H9 (cell line): ENCODE results near the gene CDK14. TPM values are rescaled to one million over a fixed set of nuclear protein-coding genes. Genes with fewer than 3 reads are reported as not detected.

ENCODE experiments used
- DNase-seq: peaks from one replicate; pipeline ENCODE4 v3.0.0-alpha.2; 2017
- H2AFZ ChIP-seq: one replicate; pipeline ENCODE4 v1.6.1; 2013; ENCODE audit warnings: mild to moderate bottlenecking, low read length, control low read depth, moderate library complexity
- H2AK5ac ChIP-seq: 2 replicates; pipeline ENCODE4 v1.6.1; 2013; ENCODE audit warnings: low read length, control low read depth, mixed read lengths; ENCODE audit not compliant: insufficient read length
- H2BK120ac ChIP-seq: one replicate; pipeline ENCODE4 v1.6.1; 2013; ENCODE audit warnings: low read depth, mild to moderate bottlenecking, low read length, control low read depth, inconsistent platforms; ENCODE audit not compliant: poor library complexity, severe bottlenecking
- H2BK12ac ChIP-seq: 2 replicates; pipeline ENCODE4 v1.6.1; 2013; ENCODE audit warnings: low read length, control low read depth, mixed read lengths, low read depth; ENCODE audit not compliant: insufficient read length
- H2BK15ac ChIP-seq: 2 replicates; pipeline ENCODE4 v1.6.1; 2013; ENCODE audit warnings: low read depth, low read length, control low read depth
- H2BK20ac ChIP-seq: one replicate; pipeline ENCODE4 v1.6.1; 2013; ENCODE audit warnings: low read depth, mild to moderate bottlenecking, low read length, control low read depth, inconsistent platforms; ENCODE audit not compliant: poor library complexity, severe bottlenecking
- H2BK5ac ChIP-seq: 2 replicates; pipeline ENCODE4 v1.6.1; 2013; ENCODE audit warnings: low read length, control low read depth, mixed read lengths; ENCODE audit not compliant: insufficient read length
- H3K14ac ChIP-seq: 2 replicates; pipeline ENCODE4 v1.6.1; 2013; ENCODE audit warnings: low read length, control low read depth; ENCODE audit not compliant: insufficient read depth
- H3K18ac ChIP-seq: 2 replicates; pipeline ENCODE4 v1.6.1; 2013; ENCODE audit warnings: low read depth, mild to moderate bottlenecking, mixed read lengths, low read length, control low read depth; ENCODE audit not compliant: insufficient read length
- H3K23ac ChIP-seq: 2 replicates; pipeline ENCODE4 v1.6.1; 2013; ENCODE audit warnings: low read length, control low read depth, mixed read lengths, low read depth; ENCODE audit not compliant: insufficient read length
- H3K23me2 ChIP-seq: 2 replicates; pipeline ENCODE4 v1.6.1; 2013; ENCODE audit warnings: low read depth, mild to moderate bottlenecking, mixed read lengths, low read length, control low read depth; ENCODE audit not compliant: insufficient read length, poor library complexity, severe bottlenecking
- H3K27ac ChIP-seq: 2 replicates; pipeline ENCODE4 v1.5.1; 2013; ENCODE audit warnings: low read length, control low read depth, mixed read lengths, low read depth; ENCODE audit not compliant: insufficient read length
- H3K27me3 ChIP-seq: 2 replicates; pipeline ENCODE4 v1.6.1; 2013; ENCODE audit warnings: low read length, control low read depth, inconsistent platforms; ENCODE audit not compliant: insufficient read depth
- H3K4ac ChIP-seq: 2 replicates; pipeline ENCODE4 v1.6.1; 2013; ENCODE audit warnings: low read depth, mild to moderate bottlenecking, control low read depth, inconsistent platforms, low read length, moderate library complexity
- H3K4me1 ChIP-seq: 2 replicates; pipeline ENCODE4 v1.6.1; 2013; ENCODE audit warnings: low read length, control low read depth, inconsistent platforms; ENCODE audit not compliant: insufficient read depth
- H3K4me2 ChIP-seq: 2 replicates; pipeline ENCODE4 v1.6.1; 2013; ENCODE audit warnings: low read length, control low read depth, mixed read lengths; ENCODE audit not compliant: insufficient read length, insufficient read depth
- H3K56ac ChIP-seq: 2 replicates; pipeline ENCODE4 v1.6.1; 2013; ENCODE audit warnings: low read depth, mild to moderate bottlenecking, mixed read lengths, low read length, control low read depth; ENCODE audit not compliant: insufficient read length
- H3K79me1 ChIP-seq: 2 replicates; pipeline ENCODE4 v1.6.1; 2013; ENCODE audit warnings: low read depth, mild to moderate bottlenecking, moderate library complexity, low read length, control low read depth, inconsistent platforms; ENCODE audit not compliant: insufficient read depth, poor library complexity, severe bottlenecking
- H3K79me2 ChIP-seq: 2 replicates; pipeline ENCODE4 v1.6.1; 2013; ENCODE audit warnings: low read length, control low read depth, inconsistent platforms; ENCODE audit not compliant: insufficient read depth
- H3K9ac ChIP-seq: 2 replicates; pipeline ENCODE4 v1.6.1; 2013; ENCODE audit warnings: low read length, control low read depth, mixed read lengths; ENCODE audit not compliant: insufficient read length; ENCODE audit errors: extremely low read depth
- H3K9me3 ChIP-seq: one replicate; pipeline ENCODE4 v1.6.1; 2013; ENCODE audit warnings: low read depth, low read length, inconsistent platforms; ENCODE audit not compliant: control insufficient read depth
- H3T11ph ChIP-seq: one replicate; pipeline ENCODE4 v1.6.1; 2013; ENCODE audit warnings: mild to moderate bottlenecking, low read length, control low read depth, inconsistent platforms
- H4K20me1 ChIP-seq: one replicate; pipeline ENCODE4 v1.6.1; 2013; ENCODE audit not compliant: control insufficient read depth, insufficient read length, insufficient read depth
- H4K5ac ChIP-seq: 2 replicates; pipeline ENCODE4 v1.6.1; 2013; ENCODE audit warnings: low read depth, mild to moderate bottlenecking, mixed read lengths, low read length, control low read depth; ENCODE audit not compliant: insufficient read length
- H4K8ac ChIP-seq: replicated peaks from 2 replicates; pipeline ENCODE4 v1.6.1; 2013; ENCODE audit warnings: low read length, control low read depth, mixed read lengths, low read depth; ENCODE audit not compliant: insufficient read length
- H4K91ac ChIP-seq: 2 replicates; pipeline ENCODE4 v1.6.1; 2013; ENCODE audit warnings: low read depth, mild to moderate bottlenecking, moderate library complexity, mixed read lengths, low read length, control low read depth; ENCODE audit not compliant: insufficient read length
- H3K27ac Mint-ChIP-seq, 3 experiments: 2 replicates in 2 of 3; 3 replicates in 1 of 3; pipeline ENCODE4 v1.8.0; 2020 to 2021; ENCODE audit warnings: mixed read lengths in 3 of 3, mild to moderate bottlenecking in 1 of 3, moderate library complexity in 1 of 3
- H3K27me3 Mint-ChIP-seq: 2 replicates; pipeline ENCODE4 v1.8.0; 2021; ENCODE audit warnings: low read depth, mild to moderate bottlenecking, moderate library complexity, mixed read lengths
- H3K36me3 Mint-ChIP-seq, 3 experiments: 2 replicates in 2 of 3; 3 replicates in 1 of 3; pipeline ENCODE4 v1.8.0; 2020 to 2021; ENCODE audit warnings: low read depth in 3 of 3, mixed read lengths in 3 of 3; ENCODE audit not compliant: insufficient read depth in 1 of 3
- H3K4me1 Mint-ChIP-seq, 2 experiments: 2 replicates each; pipeline ENCODE4 v1.8.0; 2020; ENCODE audit warnings: mixed read lengths in 2 of 2
- H3K4me3 Mint-ChIP-seq, 2 experiments: 2 replicates in 1 of 2; 3 replicates in 1 of 2; pipeline ENCODE4 v1.8.0; 2020 to 2021; ENCODE audit warnings: mild to moderate bottlenecking in 2 of 2, mixed read lengths in 2 of 2, moderate library complexity in 1 of 2
- H3K9me3 Mint-ChIP-seq, 2 experiments: 2 replicates in 1 of 2; 3 replicates in 1 of 2; pipeline ENCODE4 v1.8.0; 2020; ENCODE audit warnings: mild to moderate bottlenecking in 2 of 2, mixed read lengths in 2 of 2, moderate library complexity in 1 of 2
- CTCF ChIP-seq: fragments of 200-600 bp; sonication (generic); conservative IDR thresholded peaks from 3 replicates; pipeline ENCODE4 v1.8.0; 2021; ENCODE audit warnings: antibody characterized with exemption, mild to moderate bottlenecking
- WGBS: extraction: QIAGEN DNeasy Blood & Tissue Kit; methylation state at CpG from one replicate; pipeline ENCODE4 v1.1.7; 2013; ENCODE audit warnings: missing lambda C conversion rate, low lambda C conversion rate, mixed read lengths; ENCODE audit not compliant: insufficient read length; ENCODE audit errors: extremely low coverage; 5-methylcytosine and 5-hydroxymethylcytosine counted together
- total RNA-seq: library from RNA; stranded (reverse); gene quantifications from 2 replicates; pipeline ENCODE4 v1.2.1, GENCODE V29; 2021

The CDK14 gene
- total RNA-seq, 1 experiment from 2014 or later: 23.9 TPM

- Mint-ChIP-seq H3K27me3 (peaks cover 17% of the 10 kb centered on the region), H3K4me1 (peaks cover 71 to 74% of the 10 kb centered on the region in 2 experiments), H3K27ac (no peak overlapping the region), H3K36me3 (no peaks in the 10 kb centered on the region; a peak in 3 of 7 replicates), H3K9me3 (no peaks in the 10 kb centered on the region), H3K4me3 (peak overlapping the region in 1 of 2 experiments; percentile 48; a peak in 2 of 5 replicates)
- Histone ChIP-seq H3T11ph (no peak overlapping the region), H3K9ac (no peak overlapping the region), H3K27ac (no peak overlapping the region), H3K23ac (no peak overlapping the region), H2AFZ (no peak overlapping the region), H2BK120ac (no peak overlapping the region), H3K4me2 (no peak overlapping the region), H3K79me1 (no peaks in the 10 kb centered on the region), H3K56ac (no peak overlapping the region), H3K27me3 (no peaks in the 10 kb centered on the region; the same call in 1 of the 2 replicates), H3K4me1 (peaks cover 19% of the 10 kb centered on the region; the same call in 1 of the 2 replicates), H4K8ac (no peak overlapping the region), H3K79me2 (peaks cover 2% of the 10 kb centered on the region; the same call in 1 of the 2 replicates), H3K9me3 (no peaks in the 10 kb centered on the region), H4K5ac (no peak overlapping the region), H2BK12ac (no peak overlapping the region), H2AK5ac (no peak overlapping the region), H3K14ac (no peak overlapping the region), H2BK15ac (no peak overlapping the region), H4K91ac (no peak overlapping the region), H3K18ac (no peak overlapping the region), H4K20me1 (no peaks in the 10 kb centered on the region), H3K4ac (no peak overlapping the region), H3K23me2 (no peaks in the 10 kb centered on the region), H2BK5ac (no peak overlapping the region), H2BK20ac (no peak overlapping the region)
- WGBS: no CpG with 5 or more reads among the region's 2 CpGs
- no peak for TF ChIP-seq CTCF
- DNase-seq: no peak
These were observed 26.5 kb downstream of the CDK14 start for GRCh38 chr7:90622670-90623069.
